GM19395 (cell line): ENCODE results near the gene KRTAP10-4.
"Not testable (repeated sequence)": the region's sequence is repeated elsewhere in the genome, so short reads cannot be mapped to it uniquely, and the experiment has no call there.

Source experiments
- ATAC-seq: cut with Tn5 transposase; IDR thresholded peaks from one replicate; pipeline ENCODE4 v1.9.1; 2021; ENCODE audit warnings: mild to moderate bottlenecking, moderate library complexity; ENCODE audit not compliant: unreplicated experiment

The KRTAP10-4 gene

GRCh38 chr21:44596068-44596725, 22.7 kb downstream of the KRTAP10-4 start:
- no peak for ATAC-seq

- ATAC-seq = no peak
Observed at GRCh38 chr21:44598061-44598460, 24.5 kb downstream of the KRTAP10-4 start.

- no peak for ATAC-seq
Observed at GRCh38 chr21:44599264-44600029, 25.9 kb downstream of the KRTAP10-4 start.

DNA sequence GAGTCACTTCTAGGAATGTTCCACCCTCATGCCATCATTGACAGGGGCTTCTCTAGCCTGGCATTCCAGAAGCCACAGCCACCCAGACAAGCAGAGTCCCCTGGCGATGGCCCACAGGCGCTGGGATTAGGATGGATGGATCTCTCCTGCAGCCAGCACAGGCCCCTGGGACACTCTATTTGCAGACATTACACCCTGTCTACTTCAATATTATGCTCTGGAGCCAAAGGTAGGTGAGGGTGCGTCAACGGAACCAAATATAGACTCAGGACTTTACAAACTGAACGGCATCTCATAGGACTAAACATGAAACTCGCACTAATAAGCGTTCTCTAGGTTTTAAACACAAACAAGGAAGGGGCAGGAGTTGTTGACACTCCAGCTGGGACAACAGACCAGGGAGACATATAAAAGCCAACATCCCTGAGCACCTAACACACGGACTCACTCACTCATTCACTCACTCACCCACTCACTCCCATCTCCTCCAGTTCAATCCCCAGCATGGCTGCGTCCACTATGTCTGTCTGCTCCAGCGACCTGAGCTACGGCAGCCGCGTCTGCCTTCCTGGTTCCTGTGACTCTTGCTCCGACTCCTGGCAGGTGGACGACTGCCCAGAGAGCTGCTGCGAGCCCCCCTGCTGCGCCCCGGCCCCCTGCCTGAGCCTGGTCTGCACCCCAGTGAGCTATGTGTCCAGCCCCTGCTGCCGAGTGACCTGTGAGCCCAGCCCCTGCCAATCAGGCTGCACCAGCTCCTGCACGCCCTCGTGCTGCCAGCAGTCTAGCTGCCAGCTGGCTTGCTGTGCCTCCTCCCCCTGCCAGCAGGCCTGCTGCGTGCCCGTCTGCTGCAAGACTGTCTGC, 26.8 kb downstream of the KRTAP10-4 start, which contains the start of gene KRTAP10-7:
KRTAP10-7 (plus strand) TSS at position 480 of the 861 bp plus-strand sequence; CDS start at position 505, 25 bp downstream.
- ATAC-seq = not testable (repeated sequence)

DNA sequence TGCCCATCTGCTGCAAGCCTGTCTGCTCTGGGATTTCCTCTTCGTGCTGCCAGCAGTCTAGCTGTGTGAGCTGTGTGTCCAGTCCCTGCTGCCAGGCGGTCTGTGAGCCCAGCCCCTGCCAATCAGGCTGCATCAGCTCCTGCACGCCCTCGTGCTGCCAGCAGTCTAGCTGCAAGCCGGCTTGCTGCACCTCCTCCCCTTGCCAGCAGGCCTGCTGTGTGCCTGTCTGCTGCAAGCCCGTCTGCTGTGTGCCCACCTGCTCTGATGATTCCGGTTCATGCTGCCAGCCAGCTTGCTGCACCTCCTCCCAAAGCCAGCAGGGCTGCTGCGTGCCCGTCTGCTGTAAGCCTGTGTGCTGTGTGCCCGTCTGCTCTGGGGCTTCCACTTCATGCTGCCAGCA, 27.6 kb downstream of the KRTAP10-4 start:
- ATAC-seq = not testable (repeated sequence)

DNA sequence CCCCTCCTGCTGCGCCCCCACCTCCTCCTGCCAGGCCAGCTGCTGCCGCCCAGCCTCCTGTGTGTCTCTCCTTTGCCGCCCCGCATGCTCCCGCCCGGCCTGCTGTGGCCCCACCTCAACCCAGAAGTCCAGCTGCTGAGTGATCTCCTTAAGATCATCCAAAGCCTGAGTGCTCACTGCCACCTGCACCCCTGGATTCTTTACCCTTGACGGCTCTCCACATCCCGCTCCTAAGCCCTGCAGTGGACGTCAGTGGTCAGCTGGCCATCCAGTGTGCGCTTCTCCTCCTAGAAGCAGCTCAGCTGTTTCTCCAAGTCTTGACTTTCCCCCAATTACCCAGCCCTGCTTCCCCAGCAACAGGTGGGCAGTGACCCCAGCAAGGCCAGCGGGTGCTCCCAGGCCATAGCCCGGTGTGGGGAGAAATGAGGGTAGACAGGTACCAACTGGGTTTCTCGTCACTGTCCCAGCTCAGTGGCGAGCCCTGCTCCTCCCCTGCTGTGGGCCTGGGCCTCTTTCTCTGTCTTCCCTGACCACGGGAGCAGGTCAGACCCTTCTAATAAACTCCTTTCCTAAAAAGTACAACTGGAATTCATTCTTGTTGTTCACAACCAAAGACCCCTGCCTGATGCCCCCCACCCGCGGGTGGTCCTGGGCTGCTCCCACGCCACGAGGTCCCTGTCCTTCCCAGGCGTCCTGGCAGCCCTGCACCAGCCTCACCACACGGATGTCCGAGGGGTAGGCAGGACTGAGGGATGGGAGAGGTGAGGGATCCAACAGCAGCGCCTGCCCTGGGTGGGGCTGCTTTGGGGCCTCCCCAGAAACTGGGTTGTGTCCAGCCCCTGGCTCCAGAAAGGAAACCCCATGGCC, 28.3 kb downstream of the KRTAP10-4 start:
- no peak for ATAC-seq

DNA sequence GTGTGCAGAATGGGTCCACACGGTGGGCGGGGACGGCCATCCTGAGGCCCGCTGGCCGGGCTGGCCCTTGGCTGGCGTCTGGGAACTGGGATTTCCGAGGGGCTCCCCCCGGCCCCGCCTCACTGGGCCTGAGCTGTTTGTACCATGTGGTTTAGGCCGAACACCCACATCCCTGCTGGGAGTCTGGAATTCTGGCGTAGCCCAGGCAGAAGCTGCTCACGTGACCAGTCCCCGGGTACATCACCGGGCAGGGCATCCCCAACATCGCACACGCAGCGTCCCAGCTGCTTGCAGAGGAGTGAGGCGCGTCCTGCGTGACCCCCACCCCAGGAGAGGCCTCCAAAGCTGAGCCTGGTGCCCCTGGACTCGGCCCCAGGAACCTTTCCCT, 28.9 kb downstream of the KRTAP10-4 start:
- no peak for ATAC-seq

GRCh38 chr21:44603109-44603875, 29.8 kb downstream of the KRTAP10-4 start:
- ATAC-seq = no peak

DNA sequence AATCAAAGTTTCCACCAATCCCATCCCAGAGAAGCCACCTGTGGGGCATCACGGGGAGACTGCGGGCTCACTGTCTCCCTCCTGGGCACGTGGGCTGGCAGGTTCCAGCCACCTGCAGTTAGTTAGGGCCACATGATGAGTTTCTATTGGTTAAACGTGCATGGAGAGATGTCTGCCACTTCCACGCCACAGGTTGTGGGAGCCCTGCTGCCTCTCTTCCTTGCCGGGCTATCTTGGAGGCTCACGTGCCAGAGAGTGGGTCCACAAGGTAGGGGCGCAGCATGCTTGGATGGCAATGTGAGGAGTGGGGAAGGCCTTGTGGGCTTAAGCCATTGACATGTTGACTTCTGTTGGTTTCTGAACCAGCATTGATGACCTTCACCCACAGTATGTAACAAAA, 30.4 kb downstream of the KRTAP10-4 start:
- no peak for ATAC-seq

DNA sequence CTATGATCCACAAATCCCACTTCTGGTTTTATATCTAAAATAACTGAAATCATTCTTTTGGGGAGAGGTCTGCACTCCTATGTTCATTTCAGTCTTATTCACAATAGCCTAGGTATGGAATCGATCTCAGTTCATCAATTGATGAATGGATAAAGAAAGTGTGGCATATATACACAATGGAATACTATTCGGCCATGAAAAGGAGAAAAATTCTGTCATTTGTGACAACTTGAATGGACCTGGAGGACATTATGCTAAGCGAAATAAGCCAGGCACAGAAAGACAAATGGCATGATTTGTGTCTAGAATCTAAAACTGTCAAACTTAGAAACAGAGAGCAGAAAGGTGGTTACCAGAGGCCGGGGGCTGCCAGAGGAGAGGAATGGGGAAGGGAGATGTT, 33.0 kb downstream of the KRTAP10-4 start:
- no peak for ATAC-seq

GRCh38 chr21:44609193-44609592, 35.7 kb downstream of the KRTAP10-4 start:
- ATAC-seq = no peak

GRCh38 chr21:44610157-44610843, 36.8 kb downstream of the KRTAP10-4 start:
- ATAC-seq = not testable (repeated sequence)

GRCh38 chr21:44611551-44611950, 38.0 kb downstream of the KRTAP10-4 start:
- no peak for ATAC-seq

DNA sequence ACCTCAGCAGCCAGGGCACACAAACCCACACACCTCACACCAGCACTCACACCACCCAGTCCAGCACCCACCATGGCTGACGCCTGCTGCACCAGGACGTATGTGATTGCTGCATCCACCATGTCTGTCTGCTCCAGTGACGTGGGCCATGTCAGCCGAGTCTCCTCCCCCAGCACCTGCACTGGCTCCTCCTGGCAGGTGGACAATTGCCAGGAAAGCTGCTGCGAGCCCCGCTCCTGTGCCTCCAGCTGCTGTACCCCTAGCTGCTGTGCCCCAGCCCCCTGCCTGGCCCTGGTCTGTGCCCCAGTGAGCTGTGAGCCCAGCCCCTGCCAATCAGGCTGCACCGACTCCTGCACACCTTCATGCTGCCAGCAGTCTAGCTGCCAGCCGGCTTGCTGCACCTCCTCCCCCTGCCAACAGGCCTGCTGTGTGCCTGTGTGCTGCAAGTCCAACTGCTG, 38.5 kb downstream of the KRTAP10-4 start, which contains the start of gene KRTAP10-8:
KRTAP10-8 (plus strand) TSS at position 51 of the 458 bp plus-strand sequence; CDS start at position 73, 22 bp downstream.
- ATAC-seq = no peak

DNA sequence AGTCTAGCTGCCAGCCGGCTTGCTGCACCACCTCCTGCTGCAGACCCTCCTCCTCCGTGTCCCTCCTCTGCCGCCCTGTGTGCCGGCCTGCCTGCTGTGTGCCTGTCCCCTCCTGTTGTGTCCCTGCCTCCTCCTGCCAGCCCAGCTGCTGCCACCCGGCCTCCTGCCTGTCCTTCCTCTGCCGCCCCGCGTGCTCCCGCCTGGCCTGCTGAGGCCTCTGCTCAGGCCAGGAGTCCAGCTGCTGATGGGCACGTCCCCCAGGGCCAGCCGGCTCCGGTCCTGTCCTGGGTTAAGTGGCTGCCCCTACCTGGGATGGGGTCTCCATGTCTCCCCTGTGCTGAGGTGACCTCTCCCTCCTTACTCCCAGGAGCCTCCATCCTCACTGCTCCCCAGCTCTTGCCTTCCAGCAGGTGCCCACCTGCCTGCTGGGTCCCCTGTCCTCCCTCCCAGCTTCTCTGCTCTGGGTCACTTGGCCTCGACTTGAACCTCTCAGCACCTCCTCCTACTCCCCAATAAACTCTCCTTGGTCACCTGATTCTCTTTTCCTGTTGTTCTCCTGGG, 39.2 kb downstream of the KRTAP10-4 start:
- no peak for ATAC-seq

DNA sequence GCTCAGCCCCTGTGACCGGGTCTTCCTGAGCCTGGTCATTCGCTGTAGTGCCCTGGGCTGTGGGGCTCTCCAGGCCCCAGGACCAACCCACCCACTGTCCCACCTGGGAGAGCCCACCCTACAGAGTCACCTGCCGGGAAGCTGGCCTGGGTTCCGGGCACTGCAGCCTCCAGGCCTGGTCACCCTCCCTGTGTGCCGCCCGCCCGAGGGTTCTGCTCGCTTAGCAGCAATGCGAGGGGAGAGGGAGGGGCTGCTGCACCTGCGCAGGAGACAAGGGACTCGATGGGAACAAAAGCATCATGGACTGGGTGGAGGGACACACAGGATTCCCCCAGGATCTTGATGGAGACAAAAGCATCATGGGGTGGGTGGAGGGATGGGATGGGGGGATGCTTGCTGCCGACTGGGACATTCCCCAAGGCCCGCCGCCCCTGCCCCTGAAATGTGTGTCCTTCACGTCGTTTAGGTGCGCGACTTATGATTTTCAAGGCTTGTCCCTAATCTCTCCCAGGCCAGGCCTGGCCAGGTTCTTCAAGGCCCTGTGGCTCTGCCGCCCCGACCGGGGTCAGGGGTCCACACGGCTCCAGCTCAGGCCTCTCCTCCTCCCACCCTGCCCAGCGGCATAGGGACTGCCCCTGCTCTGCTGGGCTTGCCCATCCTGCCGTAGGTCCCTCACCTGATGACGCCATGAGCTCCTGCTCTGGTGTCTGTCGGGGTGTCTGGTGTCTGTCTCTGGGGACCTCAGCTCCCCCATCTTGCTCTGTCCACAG, 40.0 kb downstream of the KRTAP10-4 start:
- ATAC-seq = no peak

- no peak for ATAC-seq
Observed at GRCh38 chr21:44614161-44614631, 40.7 kb downstream of the KRTAP10-4 start.

GRCh38 chr21:44614961-44615391, 41.4 kb downstream of the KRTAP10-4 start:
- no peak for ATAC-seq
